HCEC 1CT (cell line): ENCODE data around the gene ENTPD8.
"Not testable (repeated sequence)": the region's sequence is repeated elsewhere in the genome, so short reads cannot be mapped to it uniquely, and the experiment has no call there.

ENCODE experiments used
- DNase-seq: peaks from one replicate; pipeline ENCODE4 v3.0.0-alpha.2; 2017

The ENTPD8 gene

GRCh38 chr9:137457406-137458193, 16.4 kb upstream of the ENTPD8 start:
- no peak for DNase-seq

GRCh38 chr9:137456864-137457405, 15.8 kb upstream of the ENTPD8 start:
- DNase-seq = no peak

GRCh38 chr9:137456061-137456863, 15.1 kb upstream of the ENTPD8 start:
- no peak for DNase-seq

GRCh38 chr9:137455359-137455991, 14.3 kb upstream of the ENTPD8 start:
- no peak for DNase-seq

- no peak for DNase-seq
Observed at GRCh38 chr9:137454597-137455358, 13.6 kb upstream of the ENTPD8 start.

GRCh38 chr9:137454145-137454596, 13.0 kb upstream of the ENTPD8 start:
- DNase-seq = no peak

GRCh38 chr9:137453643-137454081, 12.5 kb upstream of the ENTPD8 start:
- DNase-seq = peak; percentile 13

- DNase-seq = no peak
Observed at GRCh38 chr9:137452761-137453642, 11.8 kb upstream of the ENTPD8 start.

- DNase-seq = no peak
Observed at GRCh38 chr9:137452006-137452760, 11.0 kb upstream of the ENTPD8 start.

- not testable (repeated sequence) for DNase-seq
Observed at GRCh38 chr9:137451264-137452005, 10.3 kb upstream of the ENTPD8 start.

GRCh38 chr9:137450539-137451222, 9.5 kb upstream of the ENTPD8 start:
- not testable (repeated sequence) for DNase-seq

GRCh38 chr9:137449931-137450538, 8.9 kb upstream of the ENTPD8 start:
- no peak for DNase-seq

GRCh38 chr9:137449081-137449844, 8.1 kb upstream of the ENTPD8 start:
- no peak for DNase-seq

- no peak for DNase-seq
Observed at GRCh38 chr9:137448602-137448962, 7.4 kb upstream of the ENTPD8 start.

- DNase-seq = no peak
Observed at GRCh38 chr9:137447722-137448601, 6.8 kb upstream of the ENTPD8 start.

- DNase-seq = no peak
Observed at GRCh38 chr9:137446851-137447471, 5.8 kb upstream of the ENTPD8 start.
